Measurements from ENCODE around the gene OTUB1. TPM values are rescaled to one million over a fixed set of nuclear protein-coding genes. Genes with fewer than 3 reads are reported as not detected.

Gene OTUB1
- polyA plus RNA-seq, 1 experiment = 99.0 TPM

- DNase-seq (ENCODE audit: low read depth, low spot score) = no peak
- CTCF ChIA-PET = interaction anchor here (1.2 kb wide), 1 partner anchor 118 kb away, joined by 3 read pairs; no protein-coding TSS in a partner anchor
- H3K9me3 ChIP-seq (ENCODE audit: control insufficient read depth, insufficient read depth, low read length) = no peaks in the 10 kb centered on the region; the same call in 1 of the 2 replicates
- POLR2A ChIA-PET = no interaction called here
- H3K27me3 ChIP-seq (ENCODE audit: control insufficient read depth, insufficient read depth, low read length) = peaks cover 29% of the 10 kb centered on the region
- H3K27ac ChIP-seq (ENCODE audit: low read depth, low read length) = no peak overlapping the region
- TF ChIP-seq, protein P1, sequence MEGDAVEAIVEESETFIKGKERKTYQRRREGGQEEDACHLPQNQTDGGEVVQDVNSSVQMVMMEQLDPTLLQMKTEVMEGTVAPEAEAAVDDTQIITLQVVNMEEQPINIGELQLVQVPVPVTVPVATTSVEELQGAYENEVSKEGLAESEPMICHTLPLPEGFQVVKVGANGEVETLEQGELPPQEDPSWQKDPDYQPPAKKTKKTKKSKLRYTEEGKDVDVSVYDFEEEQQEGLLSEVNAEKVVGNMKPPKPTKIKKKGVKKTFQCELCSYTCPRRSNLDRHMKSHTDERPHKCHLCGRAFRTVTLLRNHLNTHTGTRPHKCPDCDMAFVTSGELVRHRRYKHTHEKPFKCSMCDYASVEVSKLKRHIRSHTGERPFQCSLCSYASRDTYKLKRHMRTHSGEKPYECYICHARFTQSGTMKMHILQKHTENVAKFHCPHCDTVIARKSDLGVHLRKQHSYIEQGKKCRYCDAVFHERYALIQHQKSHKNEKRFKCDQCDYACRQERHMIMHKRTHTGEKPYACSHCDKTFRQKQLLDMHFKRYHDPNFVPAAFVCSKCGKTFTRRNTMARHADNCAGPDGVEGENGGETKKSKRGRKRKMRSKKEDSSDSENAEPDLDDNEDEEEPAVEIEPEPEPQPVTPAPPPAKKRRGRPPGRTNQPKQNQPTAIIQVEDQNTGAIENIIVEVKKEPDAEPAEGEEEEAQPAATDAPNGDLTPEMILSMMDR (IDR thresholded peaks at IDR 0.05; ENCODE audit: low read depth, low read length) = no peak
- no peak overlapping the region for H3K4me3 ChIP-seq (ENCODE audit: low read depth, low read length)
Observed at GRCh38 chr11:64035081-64035524, 48.9 kb downstream of the OTUB1 start.

DNA sequence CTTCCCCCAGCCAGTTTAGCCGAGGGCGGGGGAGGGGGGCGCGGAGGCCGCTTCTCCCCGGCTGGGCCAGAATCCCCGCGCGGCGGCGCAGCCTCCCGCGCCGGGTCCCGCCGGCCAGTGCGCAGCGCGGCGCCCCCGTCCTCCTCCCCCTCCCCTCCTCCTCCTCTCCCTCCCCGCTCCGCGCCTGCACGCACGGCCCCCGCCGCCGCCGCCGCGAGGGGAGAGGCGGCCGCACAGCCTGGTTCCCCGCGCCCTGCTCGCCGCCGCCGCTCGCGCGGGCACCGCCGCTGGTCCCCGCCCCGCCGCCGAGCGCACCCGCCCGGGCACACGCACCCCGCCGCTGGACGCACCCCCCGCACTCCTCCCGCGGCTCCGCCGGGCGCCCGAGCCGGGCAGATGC is 49.3 kb downstream of the OTUB1 start, which contains the start of gene FLRT1:
Gene FLRT1 (plus strand): TSS at position 356 of the 400 bp plus-strand sequence. CDS start 80,337 bp downstream, outside the sequence.
- POLR2A ChIA-PET = no interaction called here
- CTCF ChIA-PET = interaction anchor here (1.2 kb wide), 1 partner anchor 117 kb away, joined by 3 read pairs; no protein-coding TSS in a partner anchor
- peak within 1 kb of the TSS; percentile 48 for H3K4me3 ChIP-seq (ENCODE audit: low read depth, low read length)
- H3K27me3 ChIP-seq (ENCODE audit: control insufficient read depth, insufficient read depth, low read length) = peaks cover 33% of the 10 kb centered on the region
- DNase-seq (ENCODE audit: low read depth, low spot score) = no peak
- H3K27ac ChIP-seq (ENCODE audit: low read depth, low read length) = no peak within 1 kb of the TSS
- TF ChIP-seq, protein P1 (IDR thresholded peaks at IDR 0.05; ENCODE audit: low read depth, low read length) = no peak
- H3K9me3 ChIP-seq (ENCODE audit: control insufficient read depth, insufficient read depth, low read length) = no peaks in the 10 kb centered on the region; the same call in 1 of the 2 replicates

- H3K27ac ChIP-seq (ENCODE audit: low read depth, low read length) = no peak overlapping the region
- H3K4me3 ChIP-seq (ENCODE audit: low read depth, low read length) = peak overlapping the region; percentile 48
- no peaks in the 10 kb centered on the region; the same call in 1 of the 2 replicates for H3K9me3 ChIP-seq (ENCODE audit: control insufficient read depth, insufficient read depth, low read length)
- no peak for DNase-seq (ENCODE audit: low read depth, low spot score)
- ChIA-PET POLR2A (no interaction called here), CTCF (interaction anchor here (0.6 kb wide), 1 partner anchor 319 kb away, joined by 3 read pairs; no protein-coding TSS in a partner anchor)
- H3K27me3 ChIP-seq (ENCODE audit: control insufficient read depth, insufficient read depth, low read length) = peaks cover 32% of the 10 kb centered on the region
- TF ChIP-seq, protein P1 (IDR thresholded peaks at IDR 0.05; ENCODE audit: low read depth, low read length) = no peak
Observed at GRCh38 chr11:64036087-64037026, 50.1 kb downstream of the OTUB1 start.

DNA sequence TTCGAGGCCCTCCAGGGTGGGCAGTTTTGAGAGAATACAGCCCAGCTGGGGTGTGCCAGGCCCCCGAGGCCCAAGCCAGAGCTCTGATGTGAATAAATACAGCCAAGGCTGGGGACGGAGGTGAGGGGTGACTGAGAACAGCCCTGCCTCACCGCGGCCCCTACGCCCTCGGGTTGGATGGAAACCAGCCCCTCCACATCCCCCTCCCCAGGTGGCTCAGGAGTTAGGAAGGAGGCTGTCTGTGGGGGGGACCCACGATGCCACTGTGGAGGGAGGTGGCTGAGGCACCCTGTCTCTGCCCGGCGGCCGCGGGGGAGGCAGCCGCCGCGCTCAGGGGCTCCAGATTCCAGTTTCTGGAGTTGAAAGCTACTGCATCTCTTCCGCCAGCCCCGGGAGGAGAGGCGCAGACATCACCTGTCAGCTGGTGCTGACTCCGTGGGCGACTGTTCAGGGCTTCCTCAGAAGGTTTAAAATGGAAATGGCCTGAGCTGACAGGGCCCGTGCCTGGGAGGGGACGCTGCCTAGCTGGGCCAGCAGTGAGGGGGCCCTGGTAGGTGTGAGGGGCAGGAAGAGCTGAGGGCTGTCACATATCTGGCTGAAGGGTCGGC is 50.9 kb downstream of the OTUB1 start:
- DNase-seq (ENCODE audit: low read depth, low spot score) = no peak
- no peaks in the 10 kb centered on the region; the same call in 1 of the 2 replicates for H3K9me3 ChIP-seq (ENCODE audit: control insufficient read depth, insufficient read depth, low read length)
- H3K4me3 ChIP-seq (ENCODE audit: low read depth, low read length) = no peak overlapping the region
- TF ChIP-seq, protein P1 (IDR thresholded peaks at IDR 0.05; ENCODE audit: low read depth, low read length) = no peak
- H3K27ac ChIP-seq (ENCODE audit: low read depth, low read length) = no peak overlapping the region
- ChIA-PET CTCF (no interaction called here), POLR2A (no interaction called here)
- peaks cover 37% of the 10 kb centered on the region for H3K27me3 ChIP-seq (ENCODE audit: control insufficient read depth, insufficient read depth, low read length)

Measured in AG04450 (cell line).